Measurements from ENCODE around the gene CPNE7. TPM values are rescaled to one million over a fixed set of nuclear protein-coding genes. Genes with fewer than 3 reads are reported as not detected.

CPNE7 gene
- total and polyA plus RNA-seq, 2 of the 4 experiments (the other 2 are of a cell fraction): 5.4 to 17.4 TPM

GRCh38 chr16:89596061-89596689 lies 20.6 kb downstream of the CPNE7 start:
- H3K23ac ChIP-seq (ENCODE audit: low read depth, low read length): no peak overlapping the region
- no peaks in the 10 kb centered on the region; the same call in 1 of the 2 replicates for H3K9me1 ChIP-seq (ENCODE audit: insufficient read depth, low read length)
- no TSS peak for BruUV-seq (replicated peaks)
- no peak overlapping the region for H3K18ac ChIP-seq (ENCODE audit: low read depth, low read length)
- H3K14ac ChIP-seq (replicated peaks; ENCODE audit: low read depth, low read length): no peak overlapping the region
- no peak overlapping the region for H4K8ac ChIP-seq (ENCODE audit: low read depth in 2 of 2, low read length in 2 of 2)
- ATAC-seq (ENCODE audit: low read depth) (no peak), DNase-seq (no peak)
- H3K27me3 ChIP-seq (ENCODE audit: control insufficient read depth, insufficient read depth, low read length): no peaks in the 10 kb centered on the region
- no peak overlapping the region for H2AK5ac ChIP-seq (ENCODE audit: low read depth, low read length)
- CTCF ChIA-PET: interaction anchor here (1.1 kb wide), 1 partner anchor 12 kb away, joined by 4 read pairs; no protein-coding TSS in a partner anchor
- H3K9ac ChIP-seq (ENCODE audit: low read depth, low read length): no peak overlapping the region
- no peaks in the 10 kb centered on the region for H3K9me3 ChIP-seq (ENCODE audit: control insufficient read depth, insufficient read depth, low read length)
- H4K20me1 ChIP-seq (ENCODE audit: insufficient read depth, low read length): no peaks in the 10 kb centered on the region
- H2BK15ac ChIP-seq (ENCODE audit: low read depth, low read length): no peak overlapping the region
- intact Hi-C loops (cut with micrococcal nuclease) (no loop called here), dilution Hi-C loops (cut with HindIII; ENCODE audit: low sequenced_read_pairs, unreplicated experiment) (no loop called here), in situ Hi-C loops (cut with MboI; ENCODE audit: low sequenced_read_pairs) (no loop called here)
- no peak overlapping the region for H3K27ac ChIP-seq (ENCODE audit: insufficient read depth, low read length)
- POLR2A ChIA-PET (ENCODE audit: unreplicated experiment): no interaction called here
- no peak overlapping the region for H2BK120ac ChIP-seq (ENCODE audit: low read depth, low read length)
- H2BK5ac ChIP-seq (ENCODE audit: low read depth, low read length, poor library complexity, severe bottlenecking): no peak overlapping the region
- no peaks in the 10 kb centered on the region for H3K79me1 ChIP-seq (ENCODE audit: low read depth in 1 of 2, low read length in 2 of 2)
- no peak overlapping the region for H3K4me2 ChIP-seq (ENCODE audit: low read depth, low read length)
- no peak overlapping the region for H2AK9ac ChIP-seq (replicated peaks; ENCODE audit: low read depth, low read length, poor library complexity)
- H3K56ac ChIP-seq (ENCODE audit: extremely low read depth, insufficient read depth, low read length): no peak overlapping the region
- no peak overlapping the region for H2BK20ac ChIP-seq (ENCODE audit: low read depth, low read length)
- no peaks in the 10 kb centered on the region for H3K4me1 ChIP-seq (ENCODE audit: control insufficient read depth, insufficient read depth, low read length)
- no peak overlapping the region for H3K4ac ChIP-seq (ENCODE audit: low read depth, low read length)
- no peak overlapping the region for H4K5ac ChIP-seq (ENCODE audit: low read depth, low read length)
- H2AFZ ChIP-seq (replicated peaks; ENCODE audit: low read length, poor library complexity): no peak overlapping the region
- no peak overlapping the region for H3K4me3 ChIP-seq (ENCODE audit: insufficient read depth, low read depth, low read length)
- no peak overlapping the region for H4K91ac ChIP-seq (ENCODE audit: insufficient read depth, low read depth, low read length)
- TF ChIP-seq MAZ (IDR thresholded peaks at IDR 0.05; ENCODE audit: borderline replicate concordance, low read depth, low read length) (no peak), SMC3 (IDR thresholded peaks at IDR 0.05; ENCODE audit: low read depth, low read length) (no peak), USF2 (IDR thresholded peaks at IDR 0.05; ENCODE audit: low read depth, low read length) (no peak), MAFK (IDR thresholded peaks at IDR 0.05; ENCODE audit: low read depth, low read length) (peak; percentile 54), RAD21 (IDR thresholded peaks at IDR 0.05; ENCODE audit: low read length) (no peak)
- no peaks in the 10 kb centered on the region; the same call in 1 of the 2 replicates for H3K36me3 ChIP-seq (ENCODE audit: control insufficient read depth, insufficient read depth, low read length)
- 88% methylated on average over 7 of the region's 25 CpGs; no CpG with 5 or more reads in 1 of the 2 experiments for WGBS, 2 experiments (ENCODE audit: extremely low coverage in 2 of 2, insufficient read length in 1 of 2)
